CD14-positive monocyte (primary cell): ENCODE measurements around the gene HIVEP3. TPM values are rescaled to one million over a fixed set of nuclear protein-coding genes. Genes with fewer than 3 reads are reported as not detected.
A peak's percentile ranks its signal among the peaks of the same experiment; 100 is the strongest.

ENCODE experiments used
- DNase-seq, 3 donors: peaks; one replicate each; pipeline ENCODE4 v3.0.0-alpha.2; 2011 to 2022
- H2AFZ ChIP-seq: 2 replicates; pipeline ENCODE4 v1.6.0; 2012; ENCODE audit warnings: mild to moderate bottlenecking, low read depth, low read length, inconsistent platforms; ENCODE audit not compliant: insufficient read depth, poor library complexity, severe bottlenecking
- H3K27ac ChIP-seq, 2 donors: 1 replicate in 1 of 2; 2 replicates in 1 of 2; pipeline ENCODE4 v1.5.1; 2012 to 2013; ENCODE audit warnings: low read length in 2 of 2, control low read depth in 1 of 2, inconsistent platforms in 1 of 2, low read depth in 1 of 2, mild to moderate bottlenecking in 1 of 2
- H3K27me3 ChIP-seq, 2 donors: one replicate each; pipeline versions ENCODE4 v1.6.0 to v1.6.1; 2011 to 2013; ENCODE audit warnings: low read length in 2 of 2; ENCODE audit not compliant: control insufficient read depth in 2 of 2, insufficient read depth in 2 of 2
- H3K36me3 ChIP-seq, 2 donors: replicated peaks in 1 of 2; 1 replicate in 1 of 2; 2 replicates in 1 of 2; pipeline versions ENCODE4 v1.5.1 to v1.6.1; 2012 to 2013; ENCODE audit warnings: low read length in 2 of 2, control low read depth in 1 of 2, inconsistent platforms in 1 of 2, mild to moderate bottlenecking in 1 of 2; ENCODE audit not compliant: insufficient read depth in 2 of 2, control insufficient read depth in 1 of 2
- H3K4me1 ChIP-seq, 2 donors: 1 replicate in 1 of 2; 2 replicates in 1 of 2; pipeline versions ENCODE4 v1.5.1 to v1.6.1; 2012 to 2013; ENCODE audit warnings: low read length in 2 of 2, control low read depth in 1 of 2, inconsistent platforms in 1 of 2, mild to moderate bottlenecking in 1 of 2, moderate library complexity in 1 of 2; ENCODE audit not compliant: insufficient read depth in 2 of 2, control insufficient read depth in 1 of 2
- H3K4me2 ChIP-seq: replicated peaks from 2 replicates; pipeline ENCODE3; 2012; ENCODE audit warnings: low read length, moderate library complexity, mild to moderate bottlenecking; ENCODE audit not compliant: poor library complexity, severe bottlenecking; ENCODE audit errors: extremely low read depth
- H3K4me3 ChIP-seq, 3 experiments: fragments of 200-600 bp in 1 of 3; sonication (generic) in 1 of 3; replicated peaks in 1 of 3; 1 replicate in 2 of 3; 2 replicates in 1 of 3; pipeline ENCODE4 v1.5.1; 2011 to 2013; ENCODE audit warnings: low read length in 3 of 3, mild to moderate bottlenecking in 3 of 3, control low read depth in 2 of 3, low read depth in 2 of 3, inconsistent platforms in 1 of 3, moderate library complexity in 1 of 3
- H3K79me2 ChIP-seq: 2 replicates; pipeline ENCODE4 v1.6.0; 2012; ENCODE audit warnings: mild to moderate bottlenecking, control low read depth, inconsistent platforms, low read length, moderate library complexity; ENCODE audit not compliant: insufficient read depth
- H3K9ac ChIP-seq: 2 replicates; pipeline ENCODE4 v1.6.0; 2017; ENCODE audit warnings: low read length, mild to moderate bottlenecking; ENCODE audit not compliant: insufficient read depth, poor library complexity, severe bottlenecking
- H3K9me3 ChIP-seq, 2 donors: replicated peaks in 1 of 2; 1 replicate in 1 of 2; 2 replicates in 1 of 2; pipeline versions ENCODE4 v1.5.1 to v1.6.1; 2012 to 2013; ENCODE audit warnings: low read length in 2 of 2, control low read depth in 1 of 2; ENCODE audit not compliant: control insufficient read depth in 1 of 2, insufficient read depth in 1 of 2
- H4K20me1 ChIP-seq: 2 replicates; pipeline ENCODE4 v1.6.0; 2012; ENCODE audit warnings: mild to moderate bottlenecking, low read length, control low read depth, moderate library complexity; ENCODE audit not compliant: insufficient read depth
- H3K27ac Mint-ChIP-seq, 7 donors: one replicate each; pipeline ENCODE4 v1.8.0; 2020; ENCODE audit warnings: mild to moderate bottlenecking in 7 of 7, mixed read lengths in 7 of 7, moderate library complexity in 6 of 7, inconsistent platforms in 2 of 7
- H3K27me3 Mint-ChIP-seq, 3 donors: one replicate each; pipeline ENCODE4 v1.8.0; 2021 to 2022; ENCODE audit warnings: low read depth in 3 of 3, mild to moderate bottlenecking in 3 of 3, mixed read lengths in 3 of 3, moderate library complexity in 3 of 3, inconsistent platforms in 1 of 3
- H3K36me3 Mint-ChIP-seq, 2 donors: one replicate each; pipeline ENCODE4 v1.8.0; 2020; ENCODE audit warnings: mixed read lengths in 2 of 2, inconsistent platforms in 1 of 2, mild to moderate bottlenecking in 1 of 2
- H3K4me1 Mint-ChIP-seq: one replicate; pipeline ENCODE4 v1.8.0; 2020; ENCODE audit warnings: mild to moderate bottlenecking, mixed read lengths
- H3K4me3 Mint-ChIP-seq, 2 donors: one replicate each; pipeline ENCODE4 v1.8.0; 2020; ENCODE audit warnings: mild to moderate bottlenecking in 2 of 2, mixed read lengths in 2 of 2, moderate library complexity in 1 of 2
- H3K9me3 Mint-ChIP-seq, 7 donors: one replicate each; pipeline ENCODE4 v1.8.0; 2020 to 2022; ENCODE audit warnings: mixed read lengths in 7 of 7, mild to moderate bottlenecking in 6 of 7, moderate library complexity in 6 of 7, inconsistent platforms in 2 of 7
- CTCF ChIP-seq: fragments of 200-600 bp; IDR thresholded peaks from one replicate; pipeline ENCODE4 v1.8.0; 2022; ENCODE audit warnings: antibody characterized with exemption, mild to moderate bottlenecking
- WGBS: methylation state at CpG from one replicate; pipeline ENCODE4 v1.1.5; 2013; ENCODE audit warnings: missing lambda C conversion rate; ENCODE audit not compliant: insufficient coverage; 5-methylcytosine and 5-hydroxymethylcytosine counted together
- intact Hi-C, 2 donors: fragments of 100-400 bp; cut with micrococcal nuclease; formaldehyde crosslinking; loops; one replicate each; pipeline versions ENCODE4 v1.15.0 to v1.15.1; 2023
- polyA plus RNA-seq, 3 donors: library from polyadenylated mRNA; depleted of rRNA in 1 of 3; unstranded in 2 of 3; stranded (reverse) in 1 of 3; fragments of 300-500 nt in 2 of 3; fragments of >200 nt in 1 of 3; fragmentation: Illumina TruSeq in 2 of 3; gene quantifications; 1 replicate in 2 of 3; 2 replicates in 1 of 3; pipeline ENCODE4 v1.2.3, GENCODE V29; 2012 to 2021

The HIVEP3 gene
- polyA plus RNA-seq, 3 donors, result 1.2 to 3.7 (median 1.8) TPM

DNA sequence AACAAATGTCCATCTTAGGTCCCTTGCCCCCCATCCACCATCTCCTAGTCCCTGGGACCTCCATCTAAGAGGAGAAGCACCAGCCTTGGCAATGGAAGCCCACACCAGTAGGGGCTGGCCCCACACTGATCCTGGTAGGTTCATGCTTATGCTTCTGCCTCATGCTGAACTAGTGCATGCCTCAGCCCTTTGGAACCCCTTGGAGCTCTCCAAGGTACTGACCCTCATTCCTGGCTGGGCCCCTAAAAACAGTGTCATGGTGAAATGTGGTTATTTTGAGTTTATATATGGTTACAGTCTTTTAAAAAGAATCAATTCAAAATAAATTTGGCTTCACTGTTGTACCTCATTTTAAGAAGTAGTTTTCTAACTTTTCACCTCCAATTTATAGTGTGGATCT, 108.3 kb downstream of the HIVEP3 start:
- Histone ChIP-seq H3K4me2 (no peak overlapping the region), H3K4me3 (no peak overlapping the region), H3K27ac (peak overlapping the region in 1 of 2 donors; percentile 64), H2AFZ (no peak overlapping the region), H3K36me3 (no peaks in the 10 kb centered on the region), H3K9ac (no peak overlapping the region), H3K9me3 (no peaks in the 10 kb centered on the region), H3K27me3 (no peaks in the 10 kb centered on the region), H3K79me2 (no peaks in the 10 kb centered on the region), H3K4me1 (peaks cover 29 to 48% of the 10 kb centered on the region in 2 donors), H4K20me1 (no peaks in the 10 kb centered on the region)
- H3K4me1 Mint-ChIP-seq, result peaks cover 48% of the 10 kb centered on the region
- H3K4me3 Mint-ChIP-seq, result no peak overlapping the region
- no peak for TF ChIP-seq CTCF
- no peaks in the 10 kb centered on the region for H3K9me3 Mint-ChIP-seq
- H3K27ac Mint-ChIP-seq, result peak overlapping the region in 5 of 7 donors; percentile 38 to 96 (median 87)
- peak in 1 of 3 donors; percentile 21 for DNase-seq
- H3K36me3 Mint-ChIP-seq, result peaks cover 0 to 3% of the 10 kb centered on the region in 2 donors
- intact Hi-C loops, result loop anchor here (10.0 kb wide), 1 partner anchor 236 kb away; no protein-coding TSS in a partner anchor
- peaks cover 0 to 3% (median 2%) of the 10 kb centered on the region in 3 donors for H3K27me3 Mint-ChIP-seq

DNA sequence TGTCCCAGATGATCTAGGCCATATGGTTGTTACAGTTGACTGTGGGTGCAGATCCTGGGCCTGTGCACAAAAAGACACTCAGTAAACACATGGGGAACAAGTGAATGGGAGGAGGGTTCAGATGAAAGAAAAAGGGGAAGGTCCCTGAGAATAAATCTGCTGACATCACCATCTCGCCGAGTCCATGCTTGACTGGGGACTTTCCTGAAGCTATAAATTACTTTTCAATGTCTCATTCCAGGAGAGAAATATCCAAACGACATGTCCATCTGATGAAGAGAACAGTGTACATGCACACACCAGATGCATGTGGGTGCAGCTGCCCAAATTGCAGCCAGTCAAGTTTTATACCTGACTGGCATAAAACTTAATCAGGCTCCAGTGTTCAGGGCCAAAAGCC, 109.0 kb downstream of the HIVEP3 start:
- no peak for TF ChIP-seq CTCF
- Mint-ChIP-seq H3K27ac (peak overlapping the region; percentile 38 to 90 (median 79)), H3K27me3 (peaks cover 0 to 3% (median 0%) of the 10 kb centered on the region in 3 donors), H3K9me3 (no peaks in the 10 kb centered on the region), H3K36me3 (peaks cover 0 to 3% of the 10 kb centered on the region in 2 donors), H3K4me1 (peaks cover 54% of the 10 kb centered on the region), H3K4me3 (peak overlapping the region in 1 of 2 donors; percentile 35)
- peak overlapping the region; percentile 3 for H3K4me2 ChIP-seq
- H3K27me3 ChIP-seq, result no peaks in the 10 kb centered on the region
- no peak overlapping the region for H3K9ac ChIP-seq
- H3K27ac ChIP-seq, result peak overlapping the region in 1 of 2 donors; percentile 55
- H3K9me3 ChIP-seq, result no peaks in the 10 kb centered on the region
- H3K4me3 ChIP-seq, result no peak overlapping the region
- H3K36me3 ChIP-seq, result no peaks in the 10 kb centered on the region
- H2AFZ ChIP-seq, result no peak overlapping the region
- H4K20me1 ChIP-seq, result no peaks in the 10 kb centered on the region
- intact Hi-C loops, result loop anchor here (10.0 kb wide), 2 partner anchors 225 to 235 kb away; no protein-coding TSS in a partner anchor
- no peaks in the 10 kb centered on the region for H3K79me2 ChIP-seq
- H3K4me1 ChIP-seq, result peaks cover 31 to 51% of the 10 kb centered on the region in 2 donors
- DNase-seq, result peak; percentile 63 to 81 (median 67)
- WGBS, result 0% methylated on average over 3 of the region's 3 CpGs
